GM12891 (cell line): ENCODE results near the gene KLHL36.
"Not testable (repeated sequence)": the region's sequence is repeated elsewhere in the genome, so short reads cannot be mapped to it uniquely, and the experiment has no call there.

Source experiments
- PAX5 ChIP-seq: IDR thresholded peaks from 2 replicates; pipeline ENCODE4 v1.6.1; 2011; ENCODE audit warnings: low read length, moderate library complexity, mild to moderate bottlenecking; ENCODE audit not compliant: insufficient read depth, severe bottlenecking
- POLR2A ChIP-seq: IDR thresholded peaks from 2 replicates; pipeline ENCODE4 v1.6.1; 2011; ENCODE audit warnings: low read depth, low read length, control low read depth
- POLR2AphosphoS5 ChIP-seq: IDR thresholded peaks from 2 replicates; pipeline ENCODE4 v1.6.1; 2011; ENCODE audit warnings: low read depth, low read length, control low read depth
- POU2F2 ChIP-seq: IDR thresholded peaks from 2 replicates; pipeline ENCODE4 v1.6.1; 2011; ENCODE audit warnings: low read depth, mild to moderate bottlenecking, control low read depth, low read length, moderate library complexity
- SPI1 ChIP-seq: IDR thresholded peaks from 2 replicates; pipeline ENCODE4 v1.6.1; 2011; ENCODE audit warnings: low read depth, low read length, control low read depth
- TAF1 ChIP-seq: IDR thresholded peaks from 2 replicates; pipeline ENCODE4 v1.6.1; 2011; ENCODE audit warnings: low read depth, low read length, control low read depth

GRCh38 chr16:84688163-84688562 lies 39.9 kb downstream of the KLHL36 start:
- not testable (repeated sequence) for TF ChIP-seq POLR2A, TAF1, POLR2AphosphoS5, SPI1, PAX5, POU2F2
